ENCODE results near the gene ESPN.

ESPN gene, protein sequence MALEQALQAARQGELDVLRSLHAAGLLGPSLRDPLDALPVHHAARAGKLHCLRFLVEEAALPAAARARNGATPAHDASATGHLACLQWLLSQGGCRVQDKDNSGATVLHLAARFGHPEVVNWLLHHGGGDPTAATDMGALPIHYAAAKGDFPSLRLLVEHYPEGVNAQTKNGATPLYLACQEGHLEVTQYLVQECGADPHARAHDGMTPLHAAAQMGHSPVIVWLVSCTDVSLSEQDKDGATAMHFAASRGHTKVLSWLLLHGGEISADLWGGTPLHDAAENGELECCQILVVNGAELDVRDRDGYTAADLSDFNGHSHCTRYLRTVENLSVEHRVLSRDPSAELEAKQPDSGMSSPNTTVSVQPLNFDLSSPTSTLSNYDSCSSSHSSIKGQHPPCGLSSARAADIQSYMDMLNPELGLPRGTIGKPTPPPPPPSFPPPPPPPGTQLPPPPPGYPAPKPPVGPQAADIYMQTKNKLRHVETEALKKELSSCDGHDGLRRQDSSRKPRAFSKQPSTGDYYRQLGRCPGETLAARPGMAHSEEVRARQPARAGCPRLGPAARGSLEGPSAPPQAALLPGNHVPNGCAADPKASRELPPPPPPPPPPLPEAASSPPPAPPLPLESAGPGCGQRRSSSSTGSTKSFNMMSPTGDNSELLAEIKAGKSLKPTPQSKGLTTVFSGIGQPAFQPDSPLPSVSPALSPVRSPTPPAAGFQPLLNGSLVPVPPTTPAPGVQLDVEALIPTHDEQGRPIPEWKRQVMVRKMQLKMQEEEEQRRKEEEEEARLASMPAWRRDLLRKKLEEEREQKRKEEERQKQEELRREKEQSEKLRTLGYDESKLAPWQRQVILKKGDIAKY

GRCh38 chr1:6424619-6425593 lies at the start of gene ESPN:
Gene ESPN (plus strand): TSS chr1:6424776. CDS start chr1:6424956, 180 bp downstream.
- Mint-ChIP-seq H3K27me3 (peaks cover 51 to 84% of the 10 kb centered on the region in 2 donors), H3K9me3 (no peaks in the 10 kb centered on the region), H3K4me3 (peak within 1 kb of the TSS in 1 of 2 donors; percentile 44), H3K36me3 (no peaks in the 10 kb centered on the region), H3K27ac (peak within 1 kb of the TSS; percentile 22), H3K4me1 (peaks cover 11 to 21% of the 10 kb centered on the region in 2 donors)
- ATAC-seq (replicated peaks), result peak in 1 of 2 donors; percentile 17
- no peak for DNase-seq

GRCh38 chr1:6378096-6378746 lies 46.4 kb upstream of the ESPN start:
- Mint-ChIP-seq H3K9me3 (peaks cover 4 to 6% of the 10 kb centered on the region in 2 donors), H3K36me3 (peaks cover 2 to 4% of the 10 kb centered on the region in 2 donors), H3K27ac (no peak overlapping the region), H3K4me3 (no peak overlapping the region), H3K4me1 (no peaks in the 10 kb centered on the region), H3K27me3 (no peaks in the 10 kb centered on the region)
- ATAC-seq (replicated peaks) (no peak), DNase-seq (no peak)

GRCh38 chr1:6380037-6380436 lies 44.5 kb upstream of the ESPN start:
- Mint-ChIP-seq H3K27me3 (no peaks in the 10 kb centered on the region), H3K9me3 (peaks cover 6% of the 10 kb centered on the region in 2 donors), H3K36me3 (peaks cover 2 to 4% of the 10 kb centered on the region in 2 donors), H3K4me3 (no peak overlapping the region), H3K27ac (no peak overlapping the region), H3K4me1 (no peaks in the 10 kb centered on the region)
- DNase-seq (no peak), ATAC-seq (replicated peaks) (no peak)

- H3K36me3 Mint-ChIP-seq, result peaks cover 2 to 4% of the 10 kb centered on the region in 2 donors
- ATAC-seq (replicated peaks), result no peak
Measured at GRCh38 chr1:6384135-6384534, 40.4 kb upstream of the ESPN start.

GRCh38 chr1:6384962-6385361 lies 39.6 kb upstream of the ESPN start:
- H3K9me3 Mint-ChIP-seq, result peaks cover 2 to 3% of the 10 kb centered on the region in 2 donors
- H3K27me3 Mint-ChIP-seq, result peaks cover 0 to 2% of the 10 kb centered on the region in 2 donors
- H3K27ac Mint-ChIP-seq, result no peak overlapping the region
- H3K4me1 Mint-ChIP-seq, result no peaks in the 10 kb centered on the region
- ATAC-seq (replicated peaks) (no peak), DNase-seq (no peak)
- peaks cover 0 to 3% of the 10 kb centered on the region in 2 donors for H3K36me3 Mint-ChIP-seq
- no peak overlapping the region for H3K4me3 Mint-ChIP-seq

More at GRCh38 chr1:6384135-6384534, 40.4 kb upstream of the ESPN start:
- no peak overlapping the region for H3K27ac Mint-ChIP-seq
- DNase-seq, result no peak
- H3K4me3 Mint-ChIP-seq, result no peak overlapping the region
- H3K9me3 Mint-ChIP-seq, result peaks cover 6% of the 10 kb centered on the region in 2 donors
- no peaks in the 10 kb centered on the region for H3K27me3 Mint-ChIP-seq
- H3K4me1 Mint-ChIP-seq, result no peaks in the 10 kb centered on the region

DNA sequence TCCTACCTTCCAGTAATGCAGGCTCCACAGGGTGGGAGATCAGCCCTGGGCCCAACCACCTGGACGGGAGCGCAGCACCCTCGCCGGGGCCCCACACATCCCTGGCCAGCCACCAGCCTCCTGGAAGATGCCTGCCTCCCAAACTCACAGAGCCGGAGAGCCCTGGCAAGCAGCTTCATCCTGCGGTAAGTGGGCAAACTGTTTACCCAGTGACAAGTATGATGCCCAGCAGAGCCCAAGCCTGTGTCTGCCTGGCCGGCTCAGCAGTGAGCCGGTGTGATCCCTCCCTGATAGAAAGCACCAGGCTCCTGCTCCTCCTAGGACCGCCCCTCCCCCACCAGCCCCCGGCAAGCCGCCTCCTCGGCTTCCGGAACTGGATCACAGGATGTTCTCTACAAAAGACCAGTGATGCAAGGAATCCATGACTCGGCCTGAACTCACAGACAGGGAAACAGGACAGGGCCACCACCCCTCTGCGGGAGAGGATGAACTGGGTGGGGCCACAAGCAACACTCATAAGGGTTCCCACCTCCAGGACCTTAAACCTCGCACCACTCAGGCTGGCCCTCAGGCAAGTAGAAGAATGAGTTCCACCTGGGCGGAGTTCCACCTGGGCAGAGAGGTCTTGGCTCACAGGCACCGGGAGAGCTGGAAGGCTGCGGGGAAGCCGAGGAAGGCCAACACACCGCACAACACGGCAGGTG lies 38.9 kb upstream of the ESPN start:
- ATAC-seq (replicated peaks), result no peak
- peaks cover 2 to 4% of the 10 kb centered on the region in 2 donors for H3K36me3 Mint-ChIP-seq
- no peak for DNase-seq
- no peak overlapping the region for H3K27ac Mint-ChIP-seq
- no peak overlapping the region for H3K4me3 Mint-ChIP-seq
- H3K9me3 Mint-ChIP-seq, result peaks cover 0 to 2% of the 10 kb centered on the region in 2 donors
- no peaks in the 10 kb centered on the region for H3K4me1 Mint-ChIP-seq
- H3K27me3 Mint-ChIP-seq, result peaks cover 0 to 5% of the 10 kb centered on the region in 2 donors

DNA sequence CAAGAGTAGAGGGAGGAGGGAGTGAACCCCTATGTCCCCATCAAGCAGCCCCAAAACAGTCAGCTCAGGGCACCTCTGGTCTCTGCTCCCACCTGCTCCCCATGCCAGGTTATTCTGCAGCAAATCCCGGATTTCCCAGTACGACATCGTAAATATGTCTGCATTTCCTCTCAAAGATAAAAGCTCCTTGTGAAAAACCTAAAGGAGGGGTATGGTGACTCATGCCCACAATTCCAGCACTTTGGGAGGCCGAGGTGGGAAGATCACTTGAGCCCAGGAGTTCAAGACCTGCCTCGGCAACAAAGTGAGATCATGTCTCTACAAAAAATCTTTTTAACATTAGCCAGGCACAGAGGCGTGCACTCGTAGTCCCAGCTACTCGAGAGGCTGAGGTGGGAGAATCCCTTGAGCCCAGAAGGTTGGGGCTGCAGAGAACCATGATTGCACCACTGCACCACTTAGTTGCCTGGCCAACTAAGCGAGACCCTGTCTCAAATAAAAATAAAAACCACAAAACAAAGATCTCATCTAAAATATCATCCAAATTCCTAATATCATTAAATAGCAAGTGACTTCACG lies 38.1 kb upstream of the ESPN start:
- no peak overlapping the region for H3K27ac Mint-ChIP-seq
- DNase-seq, result no peak

GRCh38 chr1:6389971-6390370 lies 34.6 kb upstream of the ESPN start:
- no peak for DNase-seq
- Mint-ChIP-seq H3K27me3 (peaks cover 9 to 14% of the 10 kb centered on the region in 2 donors), H3K9me3 (no peaks in the 10 kb centered on the region), H3K27ac (no peak overlapping the region), H3K4me1 (peaks cover 13 to 18% of the 10 kb centered on the region in 2 donors), H3K4me3 (no peak overlapping the region), H3K36me3 (peaks cover 2 to 4% of the 10 kb centered on the region in 2 donors)
- no peak for ATAC-seq (replicated peaks)

More for the DNA sequence above, 38.1 kb upstream of the ESPN start:
- peaks cover 5% of the 10 kb centered on the region in 2 donors for H3K27me3 Mint-ChIP-seq
- H3K36me3 Mint-ChIP-seq, result peaks cover 2 to 4% of the 10 kb centered on the region in 2 donors
- no peak overlapping the region for H3K4me3 Mint-ChIP-seq
- H3K4me1 Mint-ChIP-seq, result no peaks in the 10 kb centered on the region
- ATAC-seq (replicated peaks), result no peak
- peaks cover 0 to 2% of the 10 kb centered on the region in 2 donors for H3K9me3 Mint-ChIP-seq

- Mint-ChIP-seq H3K27ac (no peak overlapping the region), H3K9me3 (no peaks in the 10 kb centered on the region), H3K27me3 (peaks cover 9 to 14% of the 10 kb centered on the region in 2 donors), H3K4me3 (peak overlapping the region; percentile 78 to 90), H3K4me1 (peaks cover 13 to 18% of the 10 kb centered on the region in 2 donors), H3K36me3 (peaks cover 2 to 4% of the 10 kb centered on the region in 2 donors)
- ATAC-seq (replicated peaks) (no peak), DNase-seq (no peak)
Measured at GRCh38 chr1:6391951-6392808, 32.4 kb upstream of the ESPN start.

GRCh38 chr1:6392809-6393399 lies 31.7 kb upstream of the ESPN start:
- peaks cover 13 to 14% of the 10 kb centered on the region in 2 donors for H3K27me3 Mint-ChIP-seq
- H3K4me1 Mint-ChIP-seq, result peaks cover 13 to 18% of the 10 kb centered on the region in 2 donors
- no peaks in the 10 kb centered on the region for H3K9me3 Mint-ChIP-seq
- H3K36me3 Mint-ChIP-seq, result peaks cover 2 to 4% of the 10 kb centered on the region in 2 donors
- DNase-seq, result no peak
- peak overlapping the region; percentile 89 to 90 for H3K4me3 Mint-ChIP-seq
- peak; percentile 9 to 12 for ATAC-seq (replicated peaks)
- H3K27ac Mint-ChIP-seq, result peak overlapping the region; percentile 71

- Mint-ChIP-seq H3K4me3 (peak within 1 kb of the TSS; percentile 89 to 90), H3K27me3 (peaks cover 14 to 16% of the 10 kb centered on the region in 2 donors), H3K9me3 (no peaks in the 10 kb centered on the region), H3K36me3 (peaks cover 2 to 4% of the 10 kb centered on the region in 2 donors), H3K4me1 (peaks cover 13 to 18% of the 10 kb centered on the region in 2 donors), H3K27ac (peak within 1 kb of the TSS; percentile 95)
- ATAC-seq (replicated peaks), result peak; percentile 88 to 91
- peak; percentile 80 for DNase-seq
Measured at GRCh38 chr1:6393400-6394187, 31.0 kb upstream of the ESPN start, which contains the start of gene ACOT7. Gene ACOT7 (minus strand): TSS chr1:6393767. CDS start chr1:6393399, 368 bp downstream.

Data from stimulated activated naive B cell treated with anti-CD40 and anti-IgM and Interleukin-4, amounts not matched to agents 10 μg/mL and 1 μg/mL and 100 μg/mL, for 72 hours (primary cell).